ENCODE results near the gene LRMDA.

DNA sequence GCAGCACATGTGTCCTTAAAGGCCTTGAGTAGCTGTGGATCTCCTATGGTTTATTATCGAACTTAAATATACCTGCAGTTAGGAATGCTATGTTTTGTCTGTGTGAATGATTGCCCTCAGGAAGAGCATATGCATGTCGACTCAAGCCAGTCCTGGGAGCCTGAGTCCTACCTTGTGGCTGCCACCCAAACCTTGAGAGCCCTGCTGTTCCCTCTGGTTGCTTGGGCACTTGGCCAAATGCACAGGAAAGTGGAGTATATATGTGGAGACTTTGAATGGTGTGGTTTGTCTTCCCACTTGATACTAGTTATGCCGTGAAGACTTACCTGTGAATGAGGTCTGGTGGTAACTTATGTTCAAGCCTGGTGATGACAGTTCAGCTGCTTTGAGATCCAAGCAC, 409.8 kb downstream of the LRMDA start:
- TF ChIP-seq CTCF (IDR thresholded peaks at IDR 0.05; ENCODE audit: borderline replicate concordance, extremely low read depth, low read length, poor library complexity, severe bottlenecking) (no peak), EZH2 (IDR thresholded peaks at IDR 0.05; ENCODE audit: borderline replicate concordance, low read depth, low read length, severe bottlenecking) (no peak)

Measured in DND-41 (cell line).